Esophagus muscularis mucosa (tissue), 4 donors: ENCODE data around the gene CCDC196.

Experiments used
- EP300 ChIP-seq: sonication (generic); formaldehyde crosslinking; IDR thresholded peaks from one replicate; pipeline ENCODE4 v1.6.1; 2017; ENCODE audit warnings: antibody characterized with exemption
- POLR2A ChIP-seq: fragments of 450-650 bp; IDR thresholded peaks from one replicate; pipeline ENCODE4 v1.6.1; 2017; ENCODE audit warnings: antibody characterized with exemption, moderate library complexity, mild to moderate bottlenecking, low read depth
- POLR2AphosphoS5 ChIP-seq, 2 donors: sonication (generic); formaldehyde crosslinking; IDR thresholded peaks; one replicate each; pipeline ENCODE4 v1.6.1; 2017; ENCODE audit warnings: antibody characterized with exemption in 2 of 2
- TF ChIP-seq, protein P1 (sequence below), 3 experiments: fragments of 200-600 bp in 2 of 3; fragments of 450-650 bp in 1 of 3; sonication (generic) in 2 of 3; IDR thresholded peaks; one replicate each; pipeline ENCODE4 v1.5.1; 2017 to 2019; ENCODE audit warnings: antibody characterized with exemption in 3 of 3, mild to moderate bottlenecking in 2 of 3, moderate library complexity in 1 of 3

DNA sequence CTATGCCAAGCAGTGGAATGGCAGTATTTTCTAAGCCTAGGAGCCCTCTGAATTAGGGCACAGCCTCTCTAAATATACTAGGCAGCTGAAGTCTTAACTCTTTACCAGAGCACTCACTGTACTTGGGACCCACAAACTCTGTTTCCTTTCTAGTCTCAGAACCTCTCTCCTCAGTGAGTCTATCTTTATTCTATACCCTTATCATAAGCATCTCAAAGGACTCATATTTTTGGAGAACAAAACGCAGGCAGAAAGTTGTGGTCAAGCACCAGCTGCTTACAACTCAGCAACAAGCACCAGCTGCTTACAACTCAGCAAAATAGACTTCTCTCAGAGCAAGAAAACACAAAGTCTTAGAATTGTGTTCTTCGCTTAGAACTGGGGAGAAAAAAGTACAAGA lies 993 bp downstream of the CCDC196 start:
- TF ChIP-seq, protein P1, sequence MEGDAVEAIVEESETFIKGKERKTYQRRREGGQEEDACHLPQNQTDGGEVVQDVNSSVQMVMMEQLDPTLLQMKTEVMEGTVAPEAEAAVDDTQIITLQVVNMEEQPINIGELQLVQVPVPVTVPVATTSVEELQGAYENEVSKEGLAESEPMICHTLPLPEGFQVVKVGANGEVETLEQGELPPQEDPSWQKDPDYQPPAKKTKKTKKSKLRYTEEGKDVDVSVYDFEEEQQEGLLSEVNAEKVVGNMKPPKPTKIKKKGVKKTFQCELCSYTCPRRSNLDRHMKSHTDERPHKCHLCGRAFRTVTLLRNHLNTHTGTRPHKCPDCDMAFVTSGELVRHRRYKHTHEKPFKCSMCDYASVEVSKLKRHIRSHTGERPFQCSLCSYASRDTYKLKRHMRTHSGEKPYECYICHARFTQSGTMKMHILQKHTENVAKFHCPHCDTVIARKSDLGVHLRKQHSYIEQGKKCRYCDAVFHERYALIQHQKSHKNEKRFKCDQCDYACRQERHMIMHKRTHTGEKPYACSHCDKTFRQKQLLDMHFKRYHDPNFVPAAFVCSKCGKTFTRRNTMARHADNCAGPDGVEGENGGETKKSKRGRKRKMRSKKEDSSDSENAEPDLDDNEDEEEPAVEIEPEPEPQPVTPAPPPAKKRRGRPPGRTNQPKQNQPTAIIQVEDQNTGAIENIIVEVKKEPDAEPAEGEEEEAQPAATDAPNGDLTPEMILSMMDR (IDR thresholded peaks at IDR 0.05): no peak
- no peak for TF ChIP-seq POLR2A
- no peak for TF ChIP-seq POLR2AphosphoS5 (IDR thresholded peaks at IDR 0.05)
- no peak for TF ChIP-seq EP300
